HG03159 (cell line): ENCODE results near the gene KCNMA1.

Experiments used
- ATAC-seq: cut with Tn5 transposase; IDR thresholded peaks from one replicate; pipeline ENCODE4 v1.9.1; 2021; ENCODE audit warnings: mild to moderate bottlenecking, moderate library complexity; ENCODE audit not compliant: unreplicated experiment

Gene KCNMA1

GRCh38 chr10:77020426-77021040 is 617.1 kb downstream of the KCNMA1 start:
- ATAC-seq = no peak

GRCh38 chr10:77016855-77017254 is 620.8 kb downstream of the KCNMA1 start:
- no peak for ATAC-seq

- no peak for ATAC-seq
Measured at GRCh38 chr10:77016278-77016815, 621.3 kb downstream of the KCNMA1 start.

- no peak for ATAC-seq
Measured at GRCh38 chr10:77015360-77015759, 622.2 kb downstream of the KCNMA1 start.

GRCh38 chr10:77012812-77013500 is 624.7 kb downstream of the KCNMA1 start:
- no peak for ATAC-seq

GRCh38 chr10:77011874-77012811 is 625.5 kb downstream of the KCNMA1 start:
- no peak for ATAC-seq

GRCh38 chr10:77010430-77010829 is 627.2 kb downstream of the KCNMA1 start:
- ATAC-seq = no peak

GRCh38 chr10:77007834-77008233 is 629.8 kb downstream of the KCNMA1 start:
- peak; percentile 79 for ATAC-seq

GRCh38 chr10:77006836-77007511 is 630.6 kb downstream of the KCNMA1 start:
- no peak for ATAC-seq

- ATAC-seq = no peak
Measured at GRCh38 chr10:77005871-77006270, 631.7 kb downstream of the KCNMA1 start.

GRCh38 chr10:77004917-77005564 is 632.6 kb downstream of the KCNMA1 start:
- peak; percentile 58 for ATAC-seq

GRCh38 chr10:77002872-77003271 is 634.7 kb downstream of the KCNMA1 start:
- no peak for ATAC-seq

- no peak for ATAC-seq
Measured at GRCh38 chr10:77001206-77001605, 636.4 kb downstream of the KCNMA1 start.

- ATAC-seq = no peak
Measured at GRCh38 chr10:76998451-76998850, 639.2 kb downstream of the KCNMA1 start.

- ATAC-seq = no peak
Measured at GRCh38 chr10:76997631-76998030, 640.0 kb downstream of the KCNMA1 start.

GRCh38 chr10:76995023-76995422 is 642.6 kb downstream of the KCNMA1 start:
- no peak for ATAC-seq

- ATAC-seq = no peak
Measured at GRCh38 chr10:76993213-76993612, 644.4 kb downstream of the KCNMA1 start.

GRCh38 chr10:76992467-76992866 is 645.1 kb downstream of the KCNMA1 start:
- ATAC-seq = no peak

GRCh38 chr10:76991621-76992020 is 646.0 kb downstream of the KCNMA1 start:
- ATAC-seq = no peak

GRCh38 chr10:76990561-76990960 is 647.0 kb downstream of the KCNMA1 start:
- no peak for ATAC-seq
